ENCODE data around the gene RIMBP2.

RIMBP2 gene

GRCh38 chr12:130569521-130569920, 146.6 kb downstream of the RIMBP2 start:
- DNase-seq (ENCODE audit: insufficient read length) (no peak), FAIRE-seq (no peak)
- TF ChIP-seq POLR2AphosphoS5 (IDR thresholded peaks at IDR 0.05; ENCODE audit: low read depth, low read length), result no peak
- no peak for TF ChIP-seq POLR2A (IDR thresholded peaks at IDR 0.05; ENCODE audit: low read depth, low read length)
- TF ChIP-seq TAF1 (IDR thresholded peaks at IDR 0.05; ENCODE audit: borderline replicate concordance, low read depth, low read length), result no peak

DNA sequence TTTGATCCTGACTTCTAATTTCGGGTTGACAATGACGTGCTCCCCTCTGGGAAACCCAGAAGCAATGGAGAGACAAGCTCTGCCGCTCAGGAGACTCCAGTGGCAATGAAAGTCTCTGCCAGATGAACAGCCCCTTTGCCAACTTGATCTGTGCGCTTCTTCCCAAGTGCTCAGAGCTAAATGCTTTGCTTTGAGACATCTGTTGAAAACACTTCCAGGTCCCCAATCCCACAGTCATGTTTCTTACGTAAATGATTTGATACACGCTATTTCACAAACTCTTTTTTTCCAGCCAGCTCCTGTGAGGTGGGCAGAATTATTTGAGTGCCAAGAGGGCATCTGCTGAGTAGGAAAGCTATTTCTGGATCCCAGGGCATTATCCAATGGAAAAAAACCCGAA, 147.6 kb downstream of the RIMBP2 start:
- DNase-seq (ENCODE audit: insufficient read length) (no peak), FAIRE-seq (no peak)
- TF ChIP-seq POLR2A (IDR thresholded peaks at IDR 0.05; ENCODE audit: low read depth, low read length), result no peak
- no peak for TF ChIP-seq TAF1 (IDR thresholded peaks at IDR 0.05; ENCODE audit: borderline replicate concordance, low read depth, low read length)
- TF ChIP-seq POLR2AphosphoS5 (IDR thresholded peaks at IDR 0.05; ENCODE audit: low read depth, low read length), result no peak

DNA sequence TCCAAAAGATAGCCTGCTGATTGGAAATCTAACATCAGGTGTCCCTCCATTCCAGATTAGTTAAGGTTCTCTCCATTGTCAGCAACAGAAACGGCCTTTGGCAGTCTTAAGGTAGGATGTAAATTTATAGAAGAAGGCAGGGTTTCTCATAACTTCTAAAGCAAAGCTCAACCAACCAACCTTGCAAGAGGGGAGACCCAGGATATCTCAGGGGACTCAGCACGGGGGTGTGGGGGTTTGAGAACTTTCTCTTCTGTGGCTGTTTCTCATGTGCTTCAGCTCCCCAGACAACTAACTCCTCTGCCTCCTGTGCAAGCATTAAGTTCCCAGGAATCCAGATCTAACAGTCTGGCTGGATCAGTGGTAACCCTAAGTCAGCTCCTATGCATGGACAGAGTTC, 148.1 kb downstream of the RIMBP2 start:
- DNase-seq (ENCODE audit: insufficient read length), result no peak
- TF ChIP-seq POLR2A (IDR thresholded peaks at IDR 0.05; ENCODE audit: low read depth, low read length), result no peak
- TF ChIP-seq TAF1 (IDR thresholded peaks at IDR 0.05; ENCODE audit: borderline replicate concordance, low read depth, low read length), result no peak
- TF ChIP-seq POLR2AphosphoS5 (IDR thresholded peaks at IDR 0.05; ENCODE audit: low read depth, low read length), result no peak
- no peak for FAIRE-seq

DNA sequence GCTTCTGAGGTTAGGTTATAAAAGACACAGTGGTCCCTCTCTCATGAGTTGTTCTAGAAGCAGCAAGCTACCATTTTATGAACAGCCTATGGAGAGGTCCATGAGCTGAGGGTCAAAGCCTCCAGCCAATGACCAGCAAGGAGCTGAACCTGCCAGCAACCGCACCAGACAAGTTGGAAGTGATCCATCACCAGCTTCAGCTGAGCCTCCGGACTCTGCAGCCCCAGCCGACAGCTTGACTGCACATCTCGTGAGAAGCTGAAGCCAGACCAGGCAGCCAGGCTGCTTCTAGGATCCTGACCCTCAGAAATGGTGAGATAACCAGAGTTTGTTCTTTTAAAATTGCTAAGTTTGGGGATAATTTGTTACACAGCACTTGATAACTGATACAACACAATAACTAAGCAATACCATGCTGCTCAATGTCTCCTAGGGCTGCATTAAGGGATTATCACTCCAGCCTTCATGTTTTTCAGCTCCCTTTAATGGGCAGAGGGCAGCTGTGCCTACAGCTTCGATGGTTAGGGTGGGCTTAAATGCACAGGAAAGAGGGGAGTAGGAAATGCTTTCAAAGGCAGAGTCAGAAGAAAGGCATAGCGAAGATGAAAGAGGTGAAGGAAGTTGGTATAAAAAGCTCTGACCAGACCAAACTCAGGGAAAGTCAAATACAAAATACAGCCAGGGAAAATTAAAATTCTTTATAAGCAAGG, 149.5 kb downstream of the RIMBP2 start:
- FAIRE-seq (no peak), DNase-seq (ENCODE audit: insufficient read length) (no peak)
- TF ChIP-seq POLR2AphosphoS5 (IDR thresholded peaks at IDR 0.05; ENCODE audit: low read depth, low read length) (no peak), POLR2A (IDR thresholded peaks at IDR 0.05; ENCODE audit: low read depth, low read length) (no peak), TAF1 (IDR thresholded peaks at IDR 0.05; ENCODE audit: borderline replicate concordance, low read depth, low read length) (no peak)

GRCh38 chr12:130565189-130565588, 150.9 kb downstream of the RIMBP2 start:
- DNase-seq (ENCODE audit: insufficient read length) (no peak), FAIRE-seq (no peak)
- no peak for TF ChIP-seq POLR2A (IDR thresholded peaks at IDR 0.05; ENCODE audit: low read depth, low read length)
- TF ChIP-seq POLR2AphosphoS5 (IDR thresholded peaks at IDR 0.05; ENCODE audit: low read depth, low read length), result no peak
- no peak for TF ChIP-seq TAF1 (IDR thresholded peaks at IDR 0.05; ENCODE audit: borderline replicate concordance, low read depth, low read length)

DNA sequence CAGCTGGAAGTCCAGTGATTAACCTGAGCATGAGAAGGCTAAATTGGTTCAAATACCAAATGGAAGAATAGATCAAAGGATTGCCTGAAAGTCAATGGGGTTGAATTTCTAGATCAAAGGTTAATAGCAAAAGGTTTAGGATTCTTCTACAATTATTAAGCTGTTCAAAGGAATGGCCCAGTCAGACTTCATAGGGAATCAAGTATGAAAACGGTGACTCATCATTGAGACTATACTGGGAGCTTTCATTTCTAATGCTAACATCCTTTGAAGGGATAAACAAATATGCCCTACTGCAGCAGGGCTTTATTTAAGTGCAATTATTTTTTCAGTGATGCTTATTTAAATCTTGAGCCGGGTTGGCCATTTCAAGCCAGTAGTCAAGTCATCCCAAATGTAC, 152.8 kb downstream of the RIMBP2 start:
- no peak for FAIRE-seq
- no peak for DNase-seq (ENCODE audit: insufficient read length)
- no peak for TF ChIP-seq POLR2AphosphoS5 (IDR thresholded peaks at IDR 0.05; ENCODE audit: low read depth, low read length)
- TF ChIP-seq POLR2A (IDR thresholded peaks at IDR 0.05; ENCODE audit: low read depth, low read length), result no peak
- TF ChIP-seq TAF1 (IDR thresholded peaks at IDR 0.05; ENCODE audit: borderline replicate concordance, low read depth, low read length), result no peak

DNA sequence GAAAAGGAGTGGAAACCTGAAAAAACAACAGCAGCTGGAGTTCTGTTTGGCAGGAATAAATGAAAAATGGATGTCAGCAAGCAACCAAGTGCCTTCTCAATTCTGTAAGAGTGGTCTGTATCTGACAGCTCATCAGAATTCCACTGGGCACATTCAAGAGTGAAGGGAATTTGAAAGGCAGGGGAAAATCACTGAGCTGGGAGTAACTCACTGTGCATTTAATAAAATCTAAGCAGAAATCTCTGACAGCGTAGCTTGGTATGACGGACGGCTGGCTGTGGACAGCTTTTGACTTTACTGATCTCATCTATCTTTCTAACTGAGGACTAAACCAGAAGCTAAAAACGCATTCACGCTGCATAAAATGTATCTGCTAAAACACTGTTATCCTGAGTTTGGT, 153.4 kb downstream of the RIMBP2 start:
- TF ChIP-seq TAF1 (IDR thresholded peaks at IDR 0.05; ENCODE audit: borderline replicate concordance, low read depth, low read length) (no peak), POLR2AphosphoS5 (IDR thresholded peaks at IDR 0.05; ENCODE audit: low read depth, low read length) (no peak), POLR2A (IDR thresholded peaks at IDR 0.05; ENCODE audit: low read depth, low read length) (no peak)
- FAIRE-seq (no peak), DNase-seq (ENCODE audit: insufficient read length) (no peak)

- DNase-seq (ENCODE audit: insufficient read length) (no peak), FAIRE-seq (no peak)
- no peak for TF ChIP-seq POLR2AphosphoS5 (IDR thresholded peaks at IDR 0.05; ENCODE audit: low read depth, low read length)
- no peak for TF ChIP-seq TAF1 (IDR thresholded peaks at IDR 0.05; ENCODE audit: borderline replicate concordance, low read depth, low read length)
Observed at GRCh38 chr12:130560321-130560720, 155.8 kb downstream of the RIMBP2 start.

DNA sequence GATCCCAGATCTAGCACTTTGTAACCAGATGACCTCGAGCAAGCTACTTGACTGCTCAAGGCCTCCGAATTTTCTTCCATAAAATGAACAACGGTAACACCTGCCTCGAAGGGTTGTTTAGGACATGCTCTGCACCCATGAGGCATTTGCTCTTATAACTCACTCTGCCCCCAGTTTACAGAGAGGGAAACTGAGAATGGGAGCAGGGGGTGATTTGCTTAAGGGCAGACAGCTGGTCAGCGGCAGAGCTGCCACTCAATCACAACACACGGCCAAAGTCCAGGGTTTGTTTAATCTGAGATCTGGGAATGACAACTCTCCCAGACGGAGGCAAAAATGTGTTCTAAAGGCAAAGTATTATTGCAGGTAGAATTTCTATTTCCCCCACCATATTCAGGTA, 156.3 kb downstream of the RIMBP2 start:
- TF ChIP-seq POLR2A (IDR thresholded peaks at IDR 0.05; ENCODE audit: low read depth, low read length) (no peak), POLR2AphosphoS5 (IDR thresholded peaks at IDR 0.05; ENCODE audit: low read depth, low read length) (no peak), TAF1 (IDR thresholded peaks at IDR 0.05; ENCODE audit: borderline replicate concordance, low read depth, low read length) (no peak)
- FAIRE-seq, result no peak
- DNase-seq (ENCODE audit: insufficient read length), result no peak

DNA sequence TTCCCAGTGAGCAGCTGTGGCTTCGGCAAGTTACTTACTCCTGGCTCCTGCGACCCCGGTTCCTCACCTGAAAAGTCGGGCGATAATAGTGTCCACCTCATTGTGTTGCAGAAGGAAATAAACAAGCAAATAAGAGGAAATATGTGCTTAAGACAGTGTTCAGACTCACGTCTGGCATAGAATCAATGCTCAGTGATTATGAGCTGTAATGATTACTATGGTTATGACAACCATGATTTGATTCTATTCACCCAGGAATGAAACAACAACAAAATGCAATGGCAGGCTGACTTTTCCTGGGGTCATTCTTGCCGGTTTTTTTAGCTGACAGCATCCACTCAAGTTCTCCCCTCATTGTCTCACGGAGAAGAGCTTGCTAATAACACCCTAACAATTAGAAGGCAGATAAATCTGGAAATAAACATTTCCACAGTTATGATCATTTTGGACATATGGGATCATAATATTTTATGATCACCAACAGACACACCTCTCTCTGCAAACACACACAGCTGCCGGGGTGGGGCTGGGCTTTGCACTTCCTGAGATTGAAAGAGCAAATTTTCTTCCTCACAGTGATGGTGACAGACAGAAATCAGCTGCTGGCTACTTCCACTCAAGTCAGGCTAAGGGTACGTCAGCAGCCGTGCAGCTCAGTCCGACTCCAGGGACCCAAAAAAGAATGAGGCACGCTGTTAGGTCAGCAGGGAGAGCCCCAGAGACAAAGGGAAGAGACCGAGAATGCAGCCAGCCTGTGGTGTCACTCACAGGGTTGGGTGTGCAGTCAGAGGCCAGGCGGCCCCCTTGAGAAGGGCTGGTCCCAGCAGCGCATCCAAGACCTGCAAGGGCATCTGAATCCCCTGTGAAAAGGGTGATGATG, 158.0 kb downstream of the RIMBP2 start:
- TF ChIP-seq POLR2A (IDR thresholded peaks at IDR 0.05; ENCODE audit: low read depth, low read length) (no peak), TAF1 (IDR thresholded peaks at IDR 0.05; ENCODE audit: borderline replicate concordance, low read depth, low read length) (no peak), POLR2AphosphoS5 (IDR thresholded peaks at IDR 0.05; ENCODE audit: low read depth, low read length) (no peak)
- DNase-seq (ENCODE audit: insufficient read length) (no peak), FAIRE-seq (no peak)

DNA sequence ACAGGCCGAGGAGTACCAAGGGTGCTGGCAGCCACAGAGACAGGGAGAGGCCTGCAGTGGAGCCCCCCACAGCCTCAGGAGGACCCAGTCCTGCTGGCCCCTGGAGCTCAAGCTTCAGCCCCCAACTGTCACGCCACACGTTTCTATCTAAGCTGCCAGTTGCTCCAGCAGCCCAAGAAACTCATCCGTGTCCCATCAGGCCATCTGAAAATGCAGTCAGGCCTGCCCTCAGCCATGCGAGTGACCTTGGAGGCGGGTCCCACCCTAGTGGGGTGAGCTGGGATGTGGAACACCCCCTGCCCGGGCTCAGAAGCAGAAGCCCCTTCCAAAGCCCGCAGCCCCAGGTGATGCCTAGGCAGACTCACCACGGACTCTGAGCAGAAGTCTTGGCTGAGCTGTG, 158.9 kb downstream of the RIMBP2 start:
- TF ChIP-seq TAF1 (IDR thresholded peaks at IDR 0.05; ENCODE audit: borderline replicate concordance, low read depth, low read length) (no peak), POLR2AphosphoS5 (IDR thresholded peaks at IDR 0.05; ENCODE audit: low read depth, low read length) (no peak), POLR2A (IDR thresholded peaks at IDR 0.05; ENCODE audit: low read depth, low read length) (no peak)
- no peak for DNase-seq (ENCODE audit: insufficient read length)
- FAIRE-seq, result no peak

Data from GM12892 (cell line).